SK-N-MC (cell line): Measurements from ENCODE around the gene RBBP7.

ENCODE experiments used
- EZH2 ChIP-seq: fragments of 200-600 bp; sonication (generic); IDR thresholded peaks from one replicate; pipeline ENCODE4 v1.6.1; 2017; ENCODE audit warnings: antibody characterized with exemption
- FOXP2 ChIP-seq: optimal IDR thresholded peaks from 2 replicates; pipeline ENCODE3; 2011; ENCODE audit warnings: mild to moderate bottlenecking, moderate library complexity; ENCODE audit not compliant: insufficient read depth; ENCODE audit errors: extremely low read length, control extremely low read depth
- POLR2AphosphoS5 ChIP-seq: IDR thresholded peaks from 2 replicates; pipeline ENCODE4 v1.6.1; 2012; ENCODE audit warnings: mild to moderate bottlenecking, low read depth, low read length, borderline replicate concordance

DNA sequence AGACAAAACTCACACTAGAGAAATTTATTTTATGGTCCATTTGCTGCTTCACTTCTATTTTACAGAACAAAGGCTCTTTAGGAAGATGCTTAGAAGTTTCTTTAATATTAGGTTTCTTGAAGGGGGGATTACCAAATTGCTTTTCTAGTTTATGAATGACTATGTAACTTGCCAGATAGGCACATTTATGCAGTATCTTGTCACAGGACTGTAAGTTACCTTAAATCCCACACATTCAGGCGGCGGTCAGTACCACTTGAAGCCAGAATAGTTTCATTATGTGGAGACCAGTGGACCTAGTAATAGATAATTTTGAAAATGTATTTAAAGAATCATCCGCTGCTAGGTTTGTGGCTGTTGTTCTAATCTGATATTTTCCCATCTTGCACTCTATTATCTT lies 18.3 kb downstream of the RBBP7 start:
- TF ChIP-seq POLR2AphosphoS5 (no peak), EZH2 (no peak), FOXP2 (no peak)
